A549 (cell line): ENCODE data around the gene TFEB. TPM values are rescaled to one million over a fixed set of nuclear protein-coding genes. Genes with fewer than 3 reads are reported as not detected.

Experiments
- ATAC-seq, 2 experiments: fragments of 200-7000 bp in 1 of 2; fragments of >200 bp in 1 of 2; cut with Nextera tagmentation in 1 of 2; cut with Tn5 transposase in 1 of 2; 3 replicates each; pipeline versions ENCODE4 v1.8.0 to v1.9.1; 2018 to 2020; ENCODE audit warnings: mild to moderate bottlenecking in 1 of 2, moderate library complexity in 1 of 2
- CTCF ChIA-PET: fragments of 300-600 bp; sonication (Branson Sonifier 250); formaldehyde crosslinking; extraction: SDS; loops from one replicate; lab custom pipeline; 2021; ENCODE audit warnings: antibody characterized with exemption, inconsistent platforms; lab: Yijun Ruan, JAX
- POLR2A ChIA-PET: fragments of 350-600 bp; formaldehyde crosslinking; extraction: SDS; loops from one replicate; lab custom pipeline; 2021; ENCODE audit warnings: antibody characterized with exemption, inconsistent platforms; lab: Yijun Ruan, JAX
- DNase-seq, 2 experiments: peaks; one replicate each; pipeline versions ENCODE4 v3.0.0 to v3.0.0-alpha.2; 2011 to 2016; ENCODE audit warnings: low read depth in 1 of 2, low spot score in 1 of 2
- FAIRE-seq: peaks from 2 replicates; lab custom pipeline; 2011; peaks lifted over from hg19 to GRCh38; lab: Jason Lieb, UNC
- H3K27ac ChIP-seq, 2 experiments: fragments of >200 bp; sonication (Bioruptor Twin); formaldehyde crosslinking; 3 replicates each; pipeline ENCODE4 v1.5.1; 2016 to 2017
- H3K4me1 ChIP-seq: fragments of >200 bp; sonication (Bioruptor Twin); formaldehyde crosslinking; 3 replicates; pipeline ENCODE4 v1.6.1; 2016
- H3K4me2 ChIP-seq: fragments of >200 bp; sonication (Bioruptor Twin); formaldehyde crosslinking; 3 replicates; pipeline ENCODE4 v1.6.1; 2016
- H3K4me3 ChIP-seq: fragments of >200 bp; sonication (Bioruptor Twin); formaldehyde crosslinking; 3 replicates; pipeline ENCODE4 v1.5.1; 2016
- H3K9me3 ChIP-seq: fragments of >200 bp; sonication (Bioruptor Twin); formaldehyde crosslinking; 3 replicates; pipeline ENCODE4 v1.6.1; 2016
- BHLHE40 ChIP-seq: IDR thresholded peaks from 2 replicates; pipeline ENCODE4 v1.6.1; 2012; ENCODE audit warnings: low read depth, low read length, inconsistent platforms
- CBX8 ChIP-seq: fragments of 200-600 bp; sonication (generic); IDR thresholded peaks from 2 replicates; pipeline ENCODE4 v1.6.1; 2016
- CHD2 ChIP-seq: fragments of 150-350 bp; IDR thresholded peaks from 2 replicates; pipeline ENCODE4 v1.6.1; 2014; ENCODE audit warnings: low read length; ENCODE audit not compliant: partially characterized antibody
- EHF ChIP-seq: fragments of 250-450 bp; sonication (Bioruptor Pico); IDR thresholded peaks from 2 replicates; pipeline ENCODE4 v1.5.0; 2020; ENCODE audit warnings: mild to moderate bottlenecking
- EHMT2 ChIP-seq: fragments of 200-600 bp; sonication (generic); IDR thresholded peaks from 2 replicates; pipeline ENCODE4 v1.6.1; 2016; ENCODE audit warnings: antibody characterized with exemption, low read depth, mild to moderate bottlenecking, moderate library complexity
- EP300 ChIP-seq, 2 experiments: fragments of >200 bp; sonication (Bioruptor Twin); formaldehyde crosslinking; IDR thresholded peaks; 2 replicates in 1 of 2; 3 replicates in 1 of 2; pipeline ENCODE4 v1.6.1; 2016 to 2017
- ESRRA ChIP-seq: fragments of 150-350 bp; IDR thresholded peaks from 2 replicates; pipeline ENCODE4 v1.6.1; 2014; ENCODE audit warnings: mild to moderate bottlenecking, low read length, borderline replicate concordance
- FOSB ChIP-seq: fragments of 250-450 bp; sonication (Bioruptor Pico); IDR thresholded peaks from 2 replicates; pipeline ENCODE4 v1.5.0; 2020; ENCODE audit warnings: mild to moderate bottlenecking, moderate library complexity
- FOXS1 ChIP-seq: fragments of 250-450 bp; sonication (Bioruptor Pico); IDR thresholded peaks from 2 replicates; pipeline ENCODE4 v1.5.0; 2020; ENCODE audit warnings: mild to moderate bottlenecking, moderate library complexity
- HEYL ChIP-seq: fragments of 250-450 bp; sonication (Bioruptor Pico); IDR thresholded peaks from 2 replicates; pipeline ENCODE4 v1.8.0; 2021; ENCODE audit warnings: mild to moderate bottlenecking, moderate library complexity
- HOXA7 ChIP-seq: fragments of 250-450 bp; sonication (Bioruptor Pico); IDR thresholded peaks from 2 replicates; pipeline ENCODE4 v1.5.0; 2020; ENCODE audit warnings: mild to moderate bottlenecking, moderate library complexity
- JUN ChIP-seq, 2 experiments: fragments of >200 bp; sonication (Bioruptor Twin); formaldehyde crosslinking; IDR thresholded peaks; 2 replicates in 1 of 2; 3 replicates in 1 of 2; pipeline ENCODE4 v1.6.1; 2016 to 2017
- KDM1A ChIP-seq: fragments of 200-600 bp; sonication (generic); IDR thresholded peaks from 2 replicates; pipeline ENCODE4 v1.6.1; 2016; ENCODE audit warnings: low read depth, mild to moderate bottlenecking
- MYC ChIP-seq: IDR thresholded peaks from 2 replicates; pipeline ENCODE4 v1.6.1; 2012; ENCODE audit warnings: mild to moderate bottlenecking, inconsistent platforms, low read length, improper control_type of control experiment, borderline replicate concordance
- NFE2L2 ChIP-seq: fragments of 150-350 bp; conservative IDR thresholded peaks from 2 replicates; pipeline ENCODE4 v1.6.1; 2014; ENCODE audit warnings: low read length
- NPAS2 ChIP-seq: fragments of 250-450 bp; sonication (Bioruptor Pico); IDR thresholded peaks from 2 replicates; pipeline ENCODE4 v1.8.0; 2022; ENCODE audit warnings: mild to moderate bottlenecking, moderate library complexity, borderline replicate concordance
- NR3C1 ChIP-seq: fragments of >200 bp; sonication (Bioruptor Twin); formaldehyde crosslinking; IDR thresholded peaks from 3 replicates; pipeline ENCODE4 v1.6.1; 2017
- PHF8 ChIP-seq: fragments of 200-600 bp; sonication (generic); IDR thresholded peaks from 2 replicates; pipeline ENCODE4 v1.6.1; 2016; ENCODE audit warnings: low read depth, mild to moderate bottlenecking, antibody characterized with exemption, moderate library complexity, borderline replicate concordance
- POLR2AphosphoS2 ChIP-seq: conservative IDR thresholded peaks from 2 replicates; pipeline ENCODE4 v1.6.1; 2012; ENCODE audit warnings: low read length, improper control_type of control experiment, inconsistent platforms
- RARB ChIP-seq: fragments of 250-450 bp; sonication (Bioruptor Pico); IDR thresholded peaks from 2 replicates; pipeline ENCODE4 v1.8.0; 2021; ENCODE audit warnings: mild to moderate bottlenecking, moderate library complexity
- SMC3 ChIP-seq: fragments of >200 bp; sonication (Bioruptor Twin); formaldehyde crosslinking; IDR thresholded peaks from 3 replicates; pipeline ENCODE4 v1.6.1; 2018; ENCODE audit warnings: inconsistent platforms
- TFCP2L1 ChIP-seq: fragments of 250-450 bp; sonication (Bioruptor Pico); IDR thresholded peaks from 2 replicates; pipeline ENCODE4 v1.5.0; 2021; ENCODE audit warnings: mild to moderate bottlenecking
- ZFP36 ChIP-seq: fragments of 450-650 bp; IDR thresholded peaks from 2 replicates; pipeline ENCODE4 v1.6.1; 2014; ENCODE audit warnings: borderline replicate concordance; ENCODE audit not compliant: partially characterized antibody
- WGBS: methylation state at CpG from one replicate; pipeline ENCODE4 v1.1.6; 2017; ENCODE audit errors: missing lambda C conversion rate; 5-methylcytosine and 5-hydroxymethylcytosine counted together
- polyA plus RNA-seq, 4 experiments: library from polyadenylated mRNA; depleted of rRNA in 3 of 4; stranded (reverse); fragments of >200 nt; fragmentation: RNase III in 1 of 4; extraction: RNeasy Plus Mini Kit Qiagen cat#74134 plus additional on column Dnase treatment in 1 of 4; gene quantifications; 2 replicates in 3 of 4; 3 replicates in 1 of 4; pipeline ENCODE4 v1.2.3, GENCODE V29; 2011 to 2017
- TF ChIP-seq, protein P1 (sequence below): fragments of 150-350 bp; IDR thresholded peaks from 2 replicates; pipeline ENCODE4 v1.6.1; 2014; ENCODE audit warnings: low read depth, mild to moderate bottlenecking, low read length
- TF ChIP-seq, protein P2 (sequence below): fragments of >200 bp; sonication (Bioruptor Twin); formaldehyde crosslinking; IDR thresholded peaks from 2 replicates; pipeline ENCODE4 v1.6.1; 2016

TFEB gene
- polyA plus RNA-seq, 2 of the 4 experiments (the other 2 are of a cell fraction), result 3.1 to 6.1 TPM

DNA sequence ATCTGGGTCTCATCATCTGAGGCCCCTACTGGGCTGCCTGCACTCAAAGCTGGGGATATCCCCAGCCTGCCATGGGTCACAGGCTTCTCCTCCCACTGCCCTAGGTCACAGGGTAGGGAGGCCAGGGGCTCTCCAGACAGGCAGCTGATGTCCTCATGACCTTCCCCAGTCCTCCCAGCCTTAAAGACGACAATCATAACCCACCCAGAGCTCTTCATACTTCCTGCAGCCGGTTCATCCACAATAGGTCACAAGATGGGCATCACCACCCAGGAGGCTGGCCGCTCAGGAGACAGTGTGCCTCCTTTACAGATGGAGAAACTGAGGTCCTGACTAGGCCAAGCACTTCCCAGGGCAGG lies 15.2 kb downstream of the TFEB start:
- WGBS, result no CpG with 5 or more reads among the region's 3 CpGs

DNA sequence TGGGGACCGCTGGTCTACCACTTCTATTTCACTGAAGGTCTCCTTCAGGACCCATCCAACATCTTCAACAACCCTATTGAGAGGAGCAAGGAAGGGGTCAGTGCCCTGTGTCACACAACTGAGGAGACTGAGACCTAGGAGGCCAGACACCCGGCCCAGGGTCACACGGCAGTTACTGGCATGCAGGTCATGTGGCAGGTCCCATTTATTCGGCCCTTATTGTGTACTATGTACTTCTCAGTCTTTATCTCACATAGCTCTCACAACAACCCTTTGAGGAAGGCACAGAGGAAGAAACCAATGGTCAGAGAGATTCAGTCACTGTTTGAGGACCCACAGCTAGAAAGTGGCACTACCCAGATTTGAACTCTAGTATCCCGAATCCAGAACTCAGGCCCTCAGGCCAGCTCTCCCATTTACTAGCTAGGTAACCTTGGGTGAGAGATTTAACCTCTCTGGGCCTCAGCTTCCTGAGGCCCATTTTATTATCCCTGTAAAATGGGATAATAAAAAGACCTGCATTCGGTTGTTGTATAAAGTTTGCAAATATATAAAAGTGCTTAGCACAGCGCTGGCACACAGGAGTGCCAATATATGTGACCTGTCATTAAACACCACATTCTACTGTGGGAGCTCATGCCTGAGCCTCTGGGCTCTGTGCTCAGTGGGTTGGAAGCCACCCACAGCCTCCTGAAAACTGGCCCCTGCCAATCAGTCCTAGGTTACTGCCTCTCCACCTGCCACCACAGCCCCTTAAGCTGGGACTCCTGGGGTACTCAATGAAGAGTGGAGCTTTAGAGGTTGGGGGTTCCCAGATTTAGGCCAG lies 15.8 kb downstream of the TFEB start:
- H3K4me1 ChIP-seq, result peaks cover 54% of the 10 kb centered on the region
- no peak for ATAC-seq
- H3K9me3 ChIP-seq, result no peaks in the 10 kb centered on the region
- no peak overlapping the region for H3K4me3 ChIP-seq
- peak overlapping the region in 1 of 2 experiments; percentile 25; a peak in 1 of 6 replicates for H3K27ac ChIP-seq
- POLR2A ChIA-PET, result interaction anchor here (1.0 kb wide), 1 partner anchor 201 kb away, joined by 4 read pairs; no protein-coding TSS in a partner anchor
- TF ChIP-seq CBX8, result no peak
- TF ChIP-seq, all 56 proteins: peak for 0
- no peak overlapping the region for H3K4me2 ChIP-seq
- DNase-seq (no peak), FAIRE-seq (no peak)
- CTCF ChIA-PET, result interaction anchor here (0.6 to 1.9 kb wide), 8 partner anchors 12 to 411 kb away, joined by 3 to 15 read pairs (median 3); no protein-coding TSS in a partner anchor
- WGBS, result 79% methylated on average over 7 of the region's 7 CpGs

More for the DNA sequence above, 15.2 kb downstream of the TFEB start:
- H3K4me3 ChIP-seq, result no peak overlapping the region
- peaks cover 54% of the 10 kb centered on the region for H3K4me1 ChIP-seq
- FAIRE-seq, result no peak
- no peak overlapping the region for H3K4me2 ChIP-seq
- no peaks in the 10 kb centered on the region for H3K9me3 ChIP-seq
- ChIA-PET POLR2A (interaction anchor here (1.0 kb wide), 1 partner anchor 200 kb away, joined by 4 read pairs; no protein-coding TSS in a partner anchor), CTCF (interaction anchor here (0.6 to 1.9 kb wide), 6 partner anchors 12 to 412 kb away, joined by 3 to 15 read pairs (median 3); no protein-coding TSS in a partner anchor)
- peak overlapping the region in 1 of 2 experiments; percentile 25; a peak in 1 of 6 replicates for H3K27ac ChIP-seq
- TF ChIP-seq EP300 (IDR thresholded peaks at IDR 0.05), result no peak
- no peak for TF ChIP-seq BHLHE40
- TF ChIP-seq EHF (CRISPR knock-in tag), result no peak
- no peak for TF ChIP-seq PHF8
- no peak for TF ChIP-seq JUN (IDR thresholded peaks at IDR 0.05)
- no peak for ATAC-seq
- DNase-seq, result no peak

DNA sequence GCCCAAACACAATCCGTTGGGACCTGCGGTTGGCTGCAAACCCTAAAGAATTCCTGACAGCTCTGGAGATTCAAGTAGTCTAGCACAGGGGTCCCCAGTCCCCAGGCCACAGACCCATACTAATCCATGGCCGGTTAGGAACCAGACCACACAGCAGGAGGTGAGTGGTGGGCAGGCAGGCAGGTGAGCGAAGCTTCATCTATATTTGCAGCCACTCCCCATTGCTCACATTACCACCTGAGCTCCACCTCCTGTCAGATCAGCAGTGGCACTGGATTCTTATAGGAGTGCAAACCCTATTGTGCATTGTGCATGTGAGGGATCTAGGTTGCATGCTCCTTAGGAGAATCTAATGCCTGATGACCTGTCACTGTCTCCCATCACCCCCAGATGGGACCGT lies 16.6 kb downstream of the TFEB start:
- ChIA-PET CTCF (interaction anchor here (1.3 to 1.9 kb wide), 4 partner anchors 13 to 350 kb away, joined by 3 to 15 read pairs (median 4); no protein-coding TSS in a partner anchor), POLR2A (interaction anchor here (0.5 kb wide), 1 partner anchor 15 kb away, joined by 4 read pairs; no protein-coding TSS in a partner anchor)
- Histone ChIP-seq H3K27ac (no peak overlapping the region), H3K4me1 (peaks cover 54% of the 10 kb centered on the region), H3K4me3 (no peak overlapping the region), H3K4me2 (no peak overlapping the region), H3K9me3 (no peaks in the 10 kb centered on the region)
- no peak for FAIRE-seq
- TF ChIP-seq FOSB (no peak), SMC3 (no peak), EHMT2 (no peak), FOXS1 (CRISPR knock-in tag) (no peak), NFE2L2 (no peak)
- ATAC-seq, result no peak
- WGBS, result 73% methylated on average over 5 of the region's 5 CpGs
- no peak for DNase-seq

DNA sequence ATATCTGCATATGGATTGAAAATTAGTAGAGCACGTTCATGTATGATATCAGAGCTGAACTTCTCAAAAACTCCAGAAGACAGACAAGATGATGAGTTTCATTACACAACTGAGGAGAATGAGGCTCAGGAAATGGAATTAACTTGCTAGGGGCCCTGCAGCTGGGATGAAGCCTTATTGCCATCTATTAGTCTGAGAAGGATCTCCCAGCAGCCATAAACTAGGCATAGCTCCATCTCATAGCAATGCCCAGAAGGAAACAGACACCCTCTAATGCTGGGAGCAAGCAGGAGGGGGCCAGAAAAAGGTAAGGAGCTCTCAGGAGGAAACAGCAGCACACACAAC lies 18.0 kb downstream of the TFEB start:
- DNase-seq (no peak), FAIRE-seq (no peak), ATAC-seq (no peak)
- ChIA-PET POLR2A (no interaction called here), CTCF (interaction anchor here (1.3 to 8.0 kb wide), 3 partner anchors 12 to 34 kb away, joined by 3 to 54 read pairs (median 34); partner anchors contain the start of gene TFEB)
- WGBS, result 82% methylated on average over 1 of the region's 1 CpG
- H3K4me3 ChIP-seq, result no peak overlapping the region
- TF ChIP-seq NPAS2 (CRISPR knock-in tag) (no peak), FOSB (no peak), KDM1A (no peak), CBX8 (no peak), ZFP36 (no peak), TFCP2L1 (CRISPR knock-in tag) (no peak), EP300 (IDR thresholded peaks at IDR 0.05) (no peak), SMC3 (no peak), HEYL (no peak), MYC (no peak), CHD2 (no peak), RARB (CRISPR knock-in tag) (no peak), HOXA7 (CRISPR knock-in tag) (no peak), ESRRA (no peak), NFE2L2 (no peak), NR3C1 (no peak), EHMT2 (no peak), POLR2AphosphoS2 (no peak)
- TF ChIP-seq, protein P1, sequence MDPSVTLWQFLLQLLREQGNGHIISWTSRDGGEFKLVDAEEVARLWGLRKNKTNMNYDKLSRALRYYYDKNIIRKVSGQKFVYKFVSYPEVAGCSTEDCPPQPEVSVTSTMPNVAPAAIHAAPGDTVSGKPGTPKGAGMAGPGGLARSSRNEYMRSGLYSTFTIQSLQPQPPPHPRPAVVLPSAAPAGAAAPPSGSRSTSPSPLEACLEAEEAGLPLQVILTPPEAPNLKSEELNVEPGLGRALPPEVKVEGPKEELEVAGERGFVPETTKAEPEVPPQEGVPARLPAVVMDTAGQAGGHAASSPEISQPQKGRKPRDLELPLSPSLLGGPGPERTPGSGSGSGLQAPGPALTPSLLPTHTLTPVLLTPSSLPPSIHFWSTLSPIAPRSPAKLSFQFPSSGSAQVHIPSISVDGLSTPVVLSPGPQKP, result no peak
- TF ChIP-seq, protein P2, sequence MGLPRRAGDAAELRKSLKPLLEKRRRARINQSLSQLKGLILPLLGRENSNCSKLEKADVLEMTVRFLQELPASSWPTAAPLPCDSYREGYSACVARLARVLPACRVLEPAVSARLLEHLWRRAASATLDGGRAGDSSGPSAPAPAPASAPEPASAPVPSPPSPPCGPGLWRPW, result no peak
- H3K27ac ChIP-seq, result peak overlapping the region in 1 of 2 experiments; percentile 44; a peak in 2 of 6 replicates
- H3K9me3 ChIP-seq, result no peaks in the 10 kb centered on the region
- peaks cover 54% of the 10 kb centered on the region for H3K4me1 ChIP-seq
- H3K4me2 ChIP-seq, result no peak overlapping the region
